T-helper 1 cell treated with Interleukin-12 subunit alpha and Interleukin-12 subunit beta and Interleukin-4 antibody, amounts not matched to agents 30 μg/mL and 1 μg/mL, for 36 hours (primary cell): ENCODE results near the gene HES7.

ENCODE experiments used
- H3K27ac Mint-ChIP-seq: one replicate; pipeline ENCODE4 v1.8.0; 2021; ENCODE audit warnings: mild to moderate bottlenecking, mixed read lengths
- H3K27me3 Mint-ChIP-seq: one replicate; pipeline ENCODE4 v1.8.0; 2021; ENCODE audit warnings: low read depth, mixed read lengths
- H3K36me3 Mint-ChIP-seq: one replicate; pipeline ENCODE4 v1.8.0; 2021; ENCODE audit warnings: low read depth, mixed read lengths
- H3K4me1 Mint-ChIP-seq: one replicate; pipeline ENCODE4 v1.8.0; 2021; ENCODE audit warnings: low read depth, mixed read lengths
- H3K4me3 Mint-ChIP-seq: one replicate; pipeline ENCODE4 v1.8.0; 2021; ENCODE audit warnings: mild to moderate bottlenecking, moderate library complexity, mixed read lengths
- H3K9me3 Mint-ChIP-seq: one replicate; pipeline ENCODE4 v1.8.0; 2021; ENCODE audit warnings: mixed read lengths

HES7 gene

DNA sequence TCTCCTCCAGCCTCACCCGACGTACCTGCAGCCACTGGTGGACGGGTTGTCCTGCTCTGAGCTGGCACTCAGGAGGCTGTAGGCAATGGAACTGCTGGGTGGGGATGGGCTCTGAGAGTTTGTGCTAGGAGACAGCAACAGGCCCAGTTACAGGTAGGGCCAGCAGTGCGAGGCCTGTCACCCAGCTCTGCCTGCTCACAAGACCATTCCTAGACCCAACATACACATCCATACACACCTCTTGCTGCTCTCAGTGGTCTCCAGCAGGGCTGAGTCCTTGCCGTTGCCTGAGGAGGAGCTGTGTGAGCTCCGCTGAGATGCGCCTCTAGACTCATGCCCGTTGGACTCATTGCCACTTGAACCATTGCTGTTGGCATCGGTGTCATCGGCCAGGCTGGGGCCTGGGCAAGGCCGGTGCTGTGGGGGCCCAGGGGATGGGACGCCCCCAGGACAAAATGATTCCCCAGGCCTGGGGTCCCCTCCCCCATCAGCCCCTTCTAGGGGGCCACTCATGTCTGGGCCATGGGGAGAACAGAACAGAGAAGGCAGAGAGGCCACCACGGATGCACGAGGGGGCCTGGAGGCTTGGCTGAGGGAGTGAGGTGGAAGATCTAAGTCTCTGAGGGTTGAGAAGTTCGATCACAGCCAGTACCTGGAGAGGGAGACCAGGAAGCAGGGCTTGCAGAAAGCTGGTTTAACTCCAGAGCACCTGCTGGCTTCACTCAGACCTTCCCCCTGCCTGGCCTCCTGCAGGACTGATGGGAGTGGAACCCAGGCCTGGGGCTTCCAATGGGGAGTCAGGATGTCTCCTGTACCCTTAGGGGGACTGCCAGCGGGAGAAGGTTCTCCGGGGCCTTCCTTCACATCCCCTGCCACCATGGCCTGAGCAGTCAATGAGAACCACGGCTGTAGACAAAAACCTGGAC lies 26.6 kb upstream of the HES7 start:
- Mint-ChIP-seq H3K36me3 (peaks cover 35% of the 10 kb centered on the region), H3K27me3 (no peaks in the 10 kb centered on the region), H3K4me1 (peaks cover 36% of the 10 kb centered on the region), H3K4me3 (peak overlapping the region; percentile 93), H3K9me3 (no peaks in the 10 kb centered on the region), H3K27ac (peak overlapping the region; percentile 62)

GRCh38 chr17:8149419-8150193 lies 25.7 kb upstream of the HES7 start:
- Mint-ChIP-seq H3K27ac (no peak overlapping the region), H3K36me3 (peaks cover 42% of the 10 kb centered on the region), H3K4me1 (peaks cover 28% of the 10 kb centered on the region), H3K27me3 (no peaks in the 10 kb centered on the region), H3K4me3 (peak overlapping the region; percentile 45), H3K9me3 (no peaks in the 10 kb centered on the region)

- Mint-ChIP-seq H3K9me3 (no peaks in the 10 kb centered on the region), H3K27ac (no peak overlapping the region), H3K4me3 (no peak overlapping the region), H3K4me1 (peaks cover 21% of the 10 kb centered on the region), H3K36me3 (peaks cover 44% of the 10 kb centered on the region), H3K27me3 (no peaks in the 10 kb centered on the region)
These were observed 24.7 kb upstream of the HES7 start for GRCh38 chr17:8148560-8148959.

DNA sequence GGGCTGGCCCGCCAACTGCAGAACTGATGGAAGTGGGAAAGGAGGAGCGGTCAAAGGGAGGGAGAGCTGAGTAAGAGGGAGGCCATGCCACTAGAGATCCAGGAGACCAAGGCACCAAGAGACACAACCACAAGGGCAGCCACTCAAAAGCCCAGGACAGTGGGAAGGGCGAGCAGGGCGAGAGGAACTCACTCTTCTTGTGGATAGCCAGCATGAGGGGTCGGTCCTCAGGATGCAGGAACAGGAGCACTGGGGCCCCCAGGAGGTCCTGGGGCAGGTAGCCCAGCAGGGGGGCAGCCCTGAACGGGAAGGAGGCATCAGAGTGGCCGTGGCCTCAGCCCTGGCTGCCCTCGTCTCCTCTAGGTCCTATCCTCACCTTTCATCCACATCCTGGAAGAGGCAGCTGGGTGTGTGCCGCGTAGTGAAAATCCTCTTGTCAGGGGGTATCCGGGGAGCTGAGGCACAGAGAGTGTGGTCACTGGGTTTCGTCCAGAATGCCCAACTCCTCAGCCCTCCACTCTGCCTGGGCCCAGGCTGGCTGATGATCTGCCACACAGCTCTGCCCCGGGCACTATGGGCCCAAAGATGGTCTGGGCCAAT lies 24.0 kb upstream of the HES7 start:
- Mint-ChIP-seq H3K27me3 (no peaks in the 10 kb centered on the region), H3K4me1 (peaks cover 15% of the 10 kb centered on the region), H3K27ac (no peak overlapping the region), H3K4me3 (no peak overlapping the region), H3K9me3 (no peaks in the 10 kb centered on the region), H3K36me3 (peaks cover 44% of the 10 kb centered on the region)

DNA sequence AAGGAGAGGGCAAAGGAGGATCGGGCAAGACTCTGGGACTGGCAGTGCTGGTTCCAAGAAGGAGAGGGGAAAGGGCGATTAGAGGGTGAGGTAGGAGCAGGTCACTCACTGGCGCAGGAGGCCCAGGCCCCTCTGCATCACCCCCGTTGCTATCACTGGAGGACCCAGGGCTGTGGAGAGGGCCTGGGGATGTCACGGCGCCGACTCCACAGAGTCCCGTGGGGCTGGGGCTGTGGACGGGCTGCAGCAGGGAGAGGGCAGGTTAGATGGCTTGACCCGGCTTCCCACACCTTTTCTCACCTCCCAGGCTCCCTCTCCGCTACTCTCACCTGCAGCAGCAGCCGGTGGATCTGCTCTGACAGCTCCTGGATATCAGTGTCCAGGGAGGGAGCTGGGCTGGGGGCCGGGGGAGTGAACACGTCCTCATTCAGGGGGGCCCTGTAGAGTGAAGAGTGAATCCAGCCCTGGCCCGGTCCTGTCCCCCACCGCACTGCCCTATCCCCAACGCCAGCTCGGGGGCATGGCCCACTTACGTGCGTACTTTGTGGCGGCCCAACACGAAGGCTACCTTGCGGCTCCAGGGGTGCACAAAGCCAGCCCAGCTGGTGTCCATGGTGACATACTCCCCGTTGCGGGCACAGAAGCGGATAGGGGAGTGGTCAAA lies 23.4 kb upstream of the HES7 start:
- H3K4me3 Mint-ChIP-seq: no peak overlapping the region
- peaks cover 9% of the 10 kb centered on the region for H3K4me1 Mint-ChIP-seq
- H3K36me3 Mint-ChIP-seq: peaks cover 47% of the 10 kb centered on the region
- H3K9me3 Mint-ChIP-seq: no peaks in the 10 kb centered on the region
- no peaks in the 10 kb centered on the region for H3K27me3 Mint-ChIP-seq
- no peak overlapping the region for H3K27ac Mint-ChIP-seq

DNA sequence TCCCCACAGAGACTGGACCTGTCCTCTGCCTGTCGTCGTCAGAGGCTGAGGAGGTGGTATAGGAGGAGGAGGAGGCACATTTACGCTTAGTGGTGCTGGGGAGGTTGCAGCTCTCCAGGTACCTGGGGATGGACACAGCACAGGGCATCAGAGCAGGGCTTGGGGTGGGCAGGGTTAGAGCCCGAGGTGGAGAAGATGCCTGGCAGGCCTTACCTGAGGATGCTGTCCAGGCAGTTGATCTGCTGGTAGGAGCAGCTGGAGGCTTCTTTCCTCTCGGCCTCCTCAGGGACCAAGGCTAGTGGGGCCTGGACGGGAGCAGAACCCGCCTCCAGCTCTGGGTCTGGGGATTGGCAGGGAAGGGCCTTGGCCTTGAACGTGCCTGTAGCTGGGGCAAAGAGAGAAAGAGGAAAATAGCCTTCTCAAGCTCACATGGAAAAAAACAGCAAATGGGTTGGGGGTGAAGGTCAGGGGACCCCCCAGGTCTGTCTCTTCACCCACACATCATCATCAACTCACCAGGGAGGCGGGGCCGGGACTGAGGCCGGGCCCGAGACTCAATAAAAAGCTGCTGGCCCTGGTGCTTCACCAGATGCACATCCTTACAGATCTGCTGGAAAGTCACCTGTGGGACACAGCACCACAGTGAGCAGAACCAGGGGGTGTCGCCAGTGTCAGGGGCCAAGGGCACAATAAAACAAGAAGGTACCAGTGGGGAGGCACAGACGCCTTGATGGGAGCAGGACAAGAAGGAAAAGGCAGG lies 22.7 kb upstream of the HES7 start:
- Mint-ChIP-seq H3K9me3 (no peaks in the 10 kb centered on the region), H3K27ac (no peak overlapping the region), H3K27me3 (no peaks in the 10 kb centered on the region), H3K4me3 (no peak overlapping the region), H3K4me1 (peaks cover 5% of the 10 kb centered on the region), H3K36me3 (peaks cover 53% of the 10 kb centered on the region)

GRCh38 chr17:8145811-8146210 lies 21.9 kb upstream of the HES7 start:
- peaks cover 56% of the 10 kb centered on the region for H3K36me3 Mint-ChIP-seq
- no peak overlapping the region for H3K4me3 Mint-ChIP-seq
- H3K4me1 Mint-ChIP-seq: peaks cover 3% of the 10 kb centered on the region
- H3K27ac Mint-ChIP-seq: no peak overlapping the region
- no peaks in the 10 kb centered on the region for H3K9me3 Mint-ChIP-seq
- H3K27me3 Mint-ChIP-seq: no peaks in the 10 kb centered on the region

DNA sequence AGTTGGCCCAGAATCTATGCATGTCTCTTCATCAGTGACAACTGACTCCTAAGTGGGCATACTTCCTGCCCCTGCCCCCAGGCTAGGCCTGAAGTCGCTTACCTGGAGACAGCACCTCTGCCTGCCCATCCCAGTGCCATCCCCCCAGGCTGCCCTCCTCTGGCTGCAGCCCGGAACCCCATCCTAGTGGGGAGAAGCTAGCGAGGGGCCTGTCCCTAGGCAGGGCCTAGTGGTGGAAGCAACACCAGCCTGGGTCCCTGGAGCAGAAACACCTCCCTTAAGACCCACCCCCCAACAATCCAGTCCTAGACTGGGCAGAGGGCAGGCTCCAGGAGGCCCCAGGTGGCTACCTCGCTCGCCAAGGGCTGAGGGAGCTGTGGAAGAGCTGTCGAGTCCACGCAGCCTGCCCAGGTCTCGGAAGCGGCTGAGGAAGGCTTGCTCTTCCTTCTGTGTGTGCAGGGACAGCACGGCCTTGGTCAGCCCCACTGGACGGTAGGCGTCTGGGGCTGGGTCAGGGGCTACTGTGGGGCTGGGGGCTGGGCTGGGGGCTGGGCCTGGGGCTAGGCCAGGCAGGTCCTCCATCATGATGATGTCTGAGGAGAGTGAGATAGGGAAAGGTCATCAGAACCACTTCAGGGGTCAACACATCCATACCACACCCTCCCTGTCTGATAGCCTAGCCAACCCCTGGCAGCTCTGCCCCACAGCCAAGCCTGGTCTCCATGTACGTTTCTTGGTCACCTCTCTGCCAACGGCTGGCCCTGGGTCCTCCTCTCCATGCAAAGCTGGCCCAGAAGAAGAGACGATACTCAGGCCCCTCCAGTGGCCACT lies 20.7 kb upstream of the HES7 start:
- peaks cover 3% of the 10 kb centered on the region for H3K4me1 Mint-ChIP-seq
- H3K27ac Mint-ChIP-seq: no peak overlapping the region
- no peak overlapping the region for H3K4me3 Mint-ChIP-seq
- H3K9me3 Mint-ChIP-seq: no peaks in the 10 kb centered on the region
- peaks cover 56% of the 10 kb centered on the region for H3K36me3 Mint-ChIP-seq
- H3K27me3 Mint-ChIP-seq: no peaks in the 10 kb centered on the region

- Mint-ChIP-seq H3K9me3 (no peaks in the 10 kb centered on the region), H3K36me3 (peaks cover 53% of the 10 kb centered on the region), H3K27me3 (no peaks in the 10 kb centered on the region), H3K4me1 (peaks cover 3% of the 10 kb centered on the region), H3K27ac (no peak overlapping the region), H3K4me3 (no peak overlapping the region)
These were observed 19.9 kb upstream of the HES7 start for GRCh38 chr17:8143581-8144400.

GRCh38 chr17:8142887-8143580 lies 19.1 kb upstream of the HES7 start:
- no peak overlapping the region for H3K4me3 Mint-ChIP-seq
- no peak overlapping the region for H3K27ac Mint-ChIP-seq
- no peaks in the 10 kb centered on the region for H3K27me3 Mint-ChIP-seq
- peaks cover 47% of the 10 kb centered on the region for H3K36me3 Mint-ChIP-seq
- no peaks in the 10 kb centered on the region for H3K9me3 Mint-ChIP-seq
- peaks cover 3% of the 10 kb centered on the region for H3K4me1 Mint-ChIP-seq

DNA sequence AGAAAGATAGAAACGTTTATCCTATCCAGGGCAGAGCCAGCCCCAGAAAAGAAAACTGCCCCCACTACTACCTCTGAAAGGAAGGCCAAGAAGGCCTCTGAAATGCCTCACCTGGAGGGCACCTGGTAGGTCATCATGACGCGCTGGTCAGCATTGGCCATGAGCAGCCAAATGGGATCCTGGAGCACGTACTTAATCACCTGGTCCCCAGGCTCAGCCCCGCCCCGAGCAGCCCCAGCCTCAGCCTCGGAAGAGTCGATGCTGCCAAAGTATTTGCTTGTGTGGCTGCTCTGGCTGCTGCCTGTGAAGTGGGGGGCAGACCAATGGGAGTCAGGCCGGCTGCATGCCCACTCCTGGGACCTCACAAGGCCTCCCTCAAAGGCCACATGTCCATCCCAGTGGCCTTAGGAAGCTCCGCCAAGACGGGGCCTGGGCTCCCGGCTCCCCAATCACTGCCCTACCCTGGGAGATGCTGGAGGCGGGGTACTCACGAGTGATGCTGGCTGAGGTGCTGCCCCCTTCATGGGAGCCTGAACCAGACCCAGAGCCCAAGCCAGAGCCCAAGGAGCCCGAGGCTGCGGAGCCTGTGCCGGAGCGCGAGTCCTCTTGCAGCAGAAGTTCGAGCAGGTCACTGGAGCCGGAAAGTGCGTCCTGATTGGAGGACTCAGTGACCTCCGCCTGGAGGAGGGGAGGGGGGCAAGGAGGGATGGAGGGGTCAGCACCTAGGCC lies 18.4 kb upstream of the HES7 start:
- Mint-ChIP-seq H3K27ac (no peak overlapping the region), H3K4me3 (no peak overlapping the region), H3K4me1 (peaks cover 3% of the 10 kb centered on the region), H3K36me3 (peaks cover 42% of the 10 kb centered on the region), H3K9me3 (no peaks in the 10 kb centered on the region), H3K27me3 (no peaks in the 10 kb centered on the region)

DNA sequence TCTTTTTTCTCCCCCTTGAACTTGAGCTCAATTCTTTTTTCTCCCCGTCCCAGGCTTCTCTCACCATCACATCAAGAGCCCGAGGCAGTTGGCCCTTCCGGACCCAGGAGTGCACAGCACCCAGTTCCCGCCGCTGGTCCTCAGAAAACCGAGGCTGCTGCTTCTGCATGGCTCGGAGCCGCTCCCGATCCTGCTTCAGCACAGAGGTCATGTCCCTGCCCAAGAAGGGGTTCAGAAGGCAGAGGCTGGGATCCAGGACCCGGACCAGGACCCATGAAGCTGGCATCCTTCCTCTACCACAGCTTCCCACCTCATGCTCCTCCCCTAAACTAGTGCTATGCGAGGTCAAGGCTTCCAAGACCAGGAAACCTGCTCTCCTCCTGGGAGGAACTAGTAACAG lies 17.8 kb upstream of the HES7 start:
- Mint-ChIP-seq H3K27me3 (peaks cover 1% of the 10 kb centered on the region), H3K27ac (no peak overlapping the region), H3K4me3 (no peak overlapping the region), H3K9me3 (no peaks in the 10 kb centered on the region), H3K4me1 (peaks cover 4% of the 10 kb centered on the region), H3K36me3 (peaks cover 39% of the 10 kb centered on the region)
